HuH-7.5 (cell line): Measurements from ENCODE around the gene RIN3.
"Not testable (repeated sequence)": the region's sequence is repeated elsewhere in the genome, so short reads cannot be mapped to it uniquely, and the experiment has no call there.

Experiments used
- DNase-seq: peaks from one replicate; pipeline ENCODE4 v3.0.0; 2011; ENCODE audit warnings: low spot score

Gene RIN3

GRCh38 chr14:92668276-92668973 is 154.8 kb downstream of the RIN3 start:
- no peak for DNase-seq

GRCh38 chr14:92670160-92670559 is 156.6 kb downstream of the RIN3 start:
- no peak for DNase-seq

GRCh38 chr14:92670643-92671366 is 157.2 kb downstream of the RIN3 start:
- DNase-seq = no peak

GRCh38 chr14:92673601-92674150 is 160.1 kb downstream of the RIN3 start:
- DNase-seq = no peak

- no peak for DNase-seq
Observed at GRCh38 chr14:92675421-92675820, 161.8 kb downstream of the RIN3 start.

- DNase-seq = no peak
Observed at GRCh38 chr14:92675976-92676375, 162.4 kb downstream of the RIN3 start.

DNA sequence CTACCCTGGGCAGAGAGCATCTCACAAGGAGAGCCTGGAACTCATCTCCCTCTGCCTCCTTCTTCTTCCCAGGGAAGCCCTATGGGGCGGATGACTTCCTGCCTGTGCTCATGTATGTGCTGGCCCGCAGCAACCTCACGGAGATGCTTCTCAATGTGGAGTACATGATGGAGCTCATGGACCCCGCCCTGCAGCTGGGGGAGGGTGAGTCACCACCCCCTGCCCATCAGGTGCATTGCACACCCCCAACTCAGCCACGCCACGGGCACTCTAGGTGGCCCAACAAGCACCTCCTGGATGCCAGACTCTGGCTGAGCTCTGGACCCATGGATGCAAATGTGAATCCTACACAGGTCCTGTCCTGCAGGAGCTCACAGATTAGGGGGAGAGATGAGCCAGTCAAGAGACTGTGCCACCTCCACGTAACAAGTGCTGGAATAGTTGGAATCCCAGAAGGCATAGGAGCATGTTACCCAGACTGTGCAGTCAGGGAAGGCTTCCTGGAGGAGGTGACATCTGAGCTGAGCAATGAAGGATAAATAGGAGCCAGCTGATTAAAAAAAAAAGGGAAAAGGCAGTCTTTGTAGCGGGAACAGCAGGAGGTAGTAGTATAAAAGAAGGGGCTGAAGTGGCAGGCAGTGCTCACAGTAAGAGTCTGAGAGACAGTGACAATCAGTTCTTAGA is 163.0 kb downstream of the RIN3 start:
- no peak for DNase-seq

DNA sequence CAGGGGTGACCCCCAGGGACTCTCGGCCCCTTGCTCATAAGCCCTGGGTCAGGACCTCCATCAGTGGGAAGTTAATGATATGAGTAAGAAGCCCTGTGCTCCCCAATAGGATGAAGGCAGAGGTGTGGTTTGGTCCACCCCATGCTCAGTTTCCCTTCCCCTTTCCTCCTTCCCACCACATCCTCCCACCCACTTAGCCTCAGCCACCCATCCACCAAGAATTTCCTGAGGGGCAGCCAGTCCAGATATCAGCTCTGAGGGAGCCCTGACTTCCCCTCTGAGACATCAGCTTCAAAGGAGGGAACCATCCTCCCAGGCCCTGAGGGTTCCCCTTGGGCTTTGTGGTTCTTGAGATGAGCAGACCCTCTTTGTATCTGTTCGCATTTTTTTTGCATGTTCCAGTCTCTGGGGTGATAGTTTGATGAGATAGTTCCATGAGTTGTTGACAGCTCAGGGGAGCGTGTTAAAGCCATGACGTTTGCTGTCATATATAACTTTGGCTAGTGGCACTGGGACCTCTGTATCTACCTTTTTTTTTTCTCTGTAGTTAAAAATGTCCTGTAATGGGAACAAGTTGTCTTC is 163.6 kb downstream of the RIN3 start:
- DNase-seq = no peak

DNA sequence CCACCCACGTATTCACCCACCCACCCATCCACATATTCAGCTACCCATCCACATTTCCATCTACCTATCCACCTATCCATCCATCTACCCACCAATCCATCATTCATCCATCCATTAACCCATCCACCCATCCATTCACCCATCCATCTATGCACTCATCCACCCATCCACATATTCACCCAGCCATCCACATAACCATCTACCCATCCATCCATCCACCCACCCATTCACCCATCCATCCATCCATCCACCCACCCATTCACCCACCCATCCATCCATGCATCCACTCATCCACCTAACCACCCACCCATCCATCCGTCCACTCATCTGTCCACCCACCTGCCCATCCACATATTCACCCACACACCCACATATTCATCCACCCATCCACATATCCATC is 164.4 kb downstream of the RIN3 start:
- no peak for DNase-seq

DNA sequence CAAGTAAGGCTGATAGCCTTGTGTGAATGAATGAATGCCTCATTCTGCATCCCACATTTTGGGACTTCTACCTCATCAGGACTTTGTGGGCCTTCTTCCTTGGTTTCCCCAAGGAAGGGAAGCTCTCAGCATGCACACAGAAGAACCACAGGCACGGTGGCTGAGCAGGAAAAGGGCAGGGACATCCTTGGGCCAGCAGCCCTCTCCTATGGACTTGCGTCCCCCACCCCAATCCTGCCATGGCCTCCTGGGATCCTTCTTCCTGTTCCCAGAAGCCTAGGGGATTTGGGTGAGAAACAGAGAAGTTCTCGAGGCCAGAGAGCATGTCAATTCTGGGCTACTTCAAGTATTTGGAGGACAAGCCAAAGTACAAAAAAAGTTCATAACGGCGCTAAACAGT is 165.2 kb downstream of the RIN3 start:
- DNase-seq = no peak

DNA sequence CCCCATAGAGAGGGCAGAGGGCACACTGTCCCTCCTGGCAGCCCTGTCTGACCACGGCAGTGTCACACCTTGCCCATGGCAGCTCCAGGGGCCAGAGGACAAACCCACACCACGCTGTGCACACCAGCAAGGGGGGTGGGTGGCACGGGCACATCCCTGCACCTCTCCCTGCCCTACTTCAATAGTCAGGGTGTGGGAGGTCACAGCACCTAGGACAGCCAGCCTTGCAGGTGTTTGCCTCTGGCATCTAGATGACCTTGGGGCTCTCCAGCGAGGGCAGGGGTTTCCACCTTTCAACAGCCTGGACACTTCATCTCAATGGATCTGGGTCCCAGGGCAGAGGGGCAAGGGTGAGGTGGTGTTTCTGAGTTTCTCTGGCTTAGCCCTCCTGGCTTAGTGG is 165.7 kb downstream of the RIN3 start:
- DNase-seq = no peak

- not testable (repeated sequence) for DNase-seq
Observed at GRCh38 chr14:92680330-92680729, 166.7 kb downstream of the RIN3 start.

DNA sequence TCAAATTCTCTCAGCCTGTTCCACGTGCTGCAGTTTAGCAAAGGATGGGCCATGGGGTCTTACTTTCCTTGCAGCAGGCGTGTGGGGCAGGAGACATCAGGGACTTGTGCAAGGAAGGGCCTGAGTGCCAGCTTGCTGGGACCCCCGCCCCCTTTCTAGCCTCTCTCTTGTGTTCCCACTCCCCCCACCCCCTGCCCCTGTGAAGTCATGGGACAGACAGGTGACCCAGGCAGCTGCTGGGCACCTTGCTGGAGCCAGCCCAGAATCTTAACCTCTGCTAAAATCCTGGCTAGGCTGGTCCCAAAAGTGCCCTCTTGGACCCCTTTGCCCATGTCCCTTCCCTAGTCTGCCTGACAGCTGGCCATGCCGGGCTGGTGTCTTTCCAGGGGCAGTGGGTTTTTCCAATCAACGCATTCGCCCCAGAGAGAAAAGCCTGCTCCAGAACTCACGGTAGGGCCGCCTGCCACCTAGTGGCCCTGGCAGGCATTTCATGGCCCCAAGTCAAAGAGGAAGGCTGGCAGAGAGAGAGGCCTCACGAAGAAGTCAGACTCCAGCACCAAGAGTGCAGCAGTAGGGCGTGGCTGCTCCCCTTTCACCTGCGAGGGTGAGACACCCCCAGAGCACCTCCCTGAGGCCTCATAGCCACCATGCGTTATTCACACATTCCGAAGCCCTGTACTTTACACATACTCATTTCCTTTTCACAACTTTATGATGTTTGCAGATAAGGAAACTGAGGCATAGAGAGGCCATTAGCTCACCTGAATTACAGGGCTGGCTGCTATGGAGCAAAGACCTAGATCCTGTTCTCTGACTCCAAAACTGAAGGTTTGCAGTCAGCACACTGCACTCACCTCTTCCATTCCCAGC is 167.4 kb downstream of the RIN3 start:
- DNase-seq = peak; percentile 87

GRCh38 chr14:92683041-92683440 is 169.5 kb downstream of the RIN3 start:
- no peak for DNase-seq

DNA sequence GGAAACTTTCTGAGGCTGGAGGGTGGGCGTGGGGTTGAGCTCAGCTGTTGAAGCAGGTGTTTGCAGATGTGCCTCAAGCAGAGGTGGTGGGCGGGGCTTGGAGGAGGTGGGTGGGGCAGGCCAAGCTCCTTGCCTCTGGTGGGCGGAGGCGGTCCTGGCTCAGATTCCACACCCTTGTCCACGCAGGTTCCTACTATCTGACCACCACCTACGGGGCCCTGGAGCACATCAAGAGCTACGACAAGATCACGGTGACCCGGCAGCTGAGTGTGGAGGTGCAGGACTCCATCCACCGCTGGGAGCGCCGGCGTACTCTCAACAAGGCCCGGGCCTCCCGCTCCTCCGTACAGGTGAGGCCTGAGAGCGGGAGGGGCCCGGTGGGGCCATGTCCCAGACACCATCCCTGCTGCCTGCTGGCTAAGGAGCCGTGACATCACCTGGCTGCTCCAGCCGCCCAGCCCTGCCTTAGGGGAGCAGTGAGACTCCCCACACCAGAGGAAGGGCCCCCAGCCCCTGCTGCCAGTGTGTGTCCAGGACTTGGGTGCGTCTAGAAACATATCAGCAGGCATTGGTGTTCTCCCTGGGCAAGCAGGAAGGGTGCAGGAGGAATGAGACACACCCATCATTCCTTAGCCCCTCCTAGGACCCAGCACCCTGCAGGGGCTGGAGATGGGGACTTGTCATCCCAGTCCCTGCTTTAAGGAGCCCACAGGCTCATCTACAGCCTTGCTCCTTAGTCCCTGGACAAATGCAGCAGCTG is 171.4 kb downstream of the RIN3 start:
- no peak for DNase-seq

- DNase-seq = no peak
Observed at GRCh38 chr14:92685784-92686355, 172.3 kb downstream of the RIN3 start.

DNA sequence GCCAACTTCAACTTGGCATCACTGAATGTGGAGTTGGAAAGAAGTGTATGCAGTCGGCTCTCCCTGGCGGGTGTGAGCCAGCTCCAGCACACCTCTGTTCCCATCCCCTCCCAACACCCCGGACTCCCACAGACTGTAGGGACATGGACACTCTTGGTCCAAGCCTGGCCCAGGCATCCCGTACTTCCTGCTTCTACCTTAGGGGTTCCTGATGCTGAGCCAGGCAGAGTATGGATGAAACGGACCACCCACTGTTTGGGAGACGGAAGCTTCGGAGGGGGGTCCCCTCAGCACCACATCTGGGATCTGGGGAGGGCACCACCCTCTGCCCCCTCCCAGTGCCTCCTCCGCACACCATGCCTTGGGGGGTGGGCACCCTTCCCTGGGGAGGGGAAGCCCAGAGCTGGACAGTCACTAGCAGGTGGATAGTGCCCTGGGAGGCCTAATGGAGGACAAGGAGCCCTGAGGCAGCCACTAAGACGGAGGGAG is 172.9 kb downstream of the RIN3 start:
- no peak for DNase-seq

DNA sequence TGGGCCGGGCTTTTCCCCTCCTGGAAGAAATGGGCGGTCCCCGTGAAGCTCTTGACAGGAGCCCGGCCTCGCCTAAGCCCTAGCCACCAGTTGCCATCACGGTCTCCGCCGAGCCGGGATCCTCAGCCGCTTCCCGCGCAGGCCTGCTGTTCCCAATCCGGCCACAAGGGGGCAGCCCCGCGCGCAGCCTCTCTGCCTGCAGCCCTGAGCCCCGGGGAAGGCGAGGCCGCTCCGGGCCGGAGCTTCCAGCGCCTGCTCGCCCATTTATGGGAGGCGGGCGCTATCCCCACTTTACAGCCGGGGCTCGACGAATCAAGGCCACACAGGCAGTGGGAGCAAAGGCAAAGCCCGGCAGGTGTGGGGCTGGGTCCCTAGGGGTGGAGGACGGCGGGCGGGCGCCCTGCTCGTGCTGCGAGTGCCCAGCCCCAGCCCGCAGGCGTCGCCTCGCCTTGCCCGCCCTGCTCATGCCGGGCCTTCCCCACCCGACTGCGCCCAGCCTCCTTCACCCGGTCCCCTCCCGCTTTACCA is 173.4 kb downstream of the RIN3 start:
- peak; percentile 95 for DNase-seq

- no peak for DNase-seq
Observed at GRCh38 chr14:92687681-92688433, 174.3 kb downstream of the RIN3 start.
